H1 (cell line): ENCODE data around the gene SMPDL3B. TPM values are rescaled to one million over a fixed set of nuclear protein-coding genes. Genes with fewer than 3 reads are reported as not detected.

Experiments used
- CBX8 ChIP-seq: fragments of 300-800, 300-1000 bp; sonication (generic); IDR thresholded peaks from 2 replicates; pipeline ENCODE4 v1.7.1; 2016; ENCODE audit warnings: low read depth, low read length, borderline replicate concordance
- CHD7 ChIP-seq: fragments of 300-600 bp; sonication (generic); IDR thresholded peaks from 2 replicates; pipeline ENCODE4 v1.7.1; 2012; ENCODE audit warnings: low read length, moderate library complexity, mild to moderate bottlenecking, inconsistent platforms; ENCODE audit not compliant: insufficient replicate concordance
- CTCF ChIP-seq, 3 experiments: IDR thresholded peaks; 1 replicate in 2 of 3; 2 replicates in 1 of 3; pipeline versions ENCODE4 v1.5.1 to v1.6.1; 2011; ENCODE audit warnings: low read length in 3 of 3, mild to moderate bottlenecking in 3 of 3, inconsistent platforms in 2 of 3, low read depth in 1 of 3, moderate library complexity in 1 of 3; ENCODE audit not compliant: insufficient read depth in 1 of 3; ENCODE audit errors: control extremely low read depth in 1 of 3
- MAFK ChIP-seq: IDR thresholded peaks from 2 replicates; pipeline ENCODE4 v1.6.1; 2012; ENCODE audit warnings: low read depth, mild to moderate bottlenecking, improper control_type of control experiment, low read length
- SAP30 ChIP-seq: fragments of 300-600 bp; sonication (generic); IDR thresholded peaks from 2 replicates; pipeline ENCODE4 v1.7.1; 2012; ENCODE audit warnings: low read length, moderate library complexity, mild to moderate bottlenecking, inconsistent platforms; ENCODE audit not compliant: insufficient read depth, insufficient replicate concordance
- TAF1 ChIP-seq: IDR thresholded peaks from 2 replicates; pipeline ENCODE4 v1.6.1; 2011; ENCODE audit warnings: mild to moderate bottlenecking, low read depth, low read length
- TBP ChIP-seq: IDR thresholded peaks from 2 replicates; pipeline ENCODE4 v1.6.1; 2011; ENCODE audit warnings: low read depth, low read length, improper control_type of control experiment
- polyA plus RNA-seq, 7 experiments: library from polyadenylated mRNA; depleted of rRNA in 3 of 7; stranded (reverse) in 5 of 7; unstranded in 2 of 7; fragments of >200 nt in 5 of 7; fragments of 200-250 nt in 2 of 7; gene quantifications; 1 replicate in 5 of 7; 2 replicates in 1 of 7; 4 replicates in 1 of 7; pipeline versions ENCODE4 v1.2.1 to v1.2.3, GENCODE V29; 2011 to 2013; ENCODE audit warnings: missing spikeins in 2 of 7, mixed read lengths in 2 of 7
- total RNA-seq: library from RNA; stranded (reverse); fragmentation: NEBNext Ultra II Directional; extraction: Animal tissue kit (Norgen Biotek cat#: 25700); gene quantifications from 2 replicates; pipeline ENCODE4 v1.2.1, GENCODE V29; 2021

SMPDL3B gene
- total and polyA plus RNA-seq, 2 of the 8 experiments (the other 6 are each of a cell fraction or from before 2014, with no cell fraction given) = 54.7 to 143 TPM

- TF ChIP-seq CHD7 = no peak
- peak; percentile 77 to 96 (median 83) for TF ChIP-seq CTCF (IDR thresholded peaks at IDR 0.05; ENCODE audit: control extremely low read depth in 1 of 3, insufficient read depth in 1 of 3, low read depth in 1 of 3, low read length in 3 of 3)
- no peak for TF ChIP-seq SAP30
- TF ChIP-seq MAFK = no peak
- no peak; the same call in 1 of the 2 replicates for TF ChIP-seq TBP
- TF ChIP-seq CBX8 = no peak
- TF ChIP-seq TAF1 = peak; percentile 67
These were observed 25.2 kb downstream of the SMPDL3B start, which contains the start of gene XKR8 (continued) for GRCh38 chr1:27959792-27960603.
